HG03196 (cell line): ENCODE results near the gene AGFG1.

Experiments used
- ATAC-seq: cut with Tn5 transposase; IDR thresholded peaks from one replicate; pipeline ENCODE4 v1.9.1; 2021; ENCODE audit not compliant: unreplicated experiment

The AGFG1 gene

GRCh38 chr2:227461811-227462461 lies 10.0 kb upstream of the AGFG1 start:
- ATAC-seq: peak; percentile 17

- peak; percentile 55 for ATAC-seq
These were observed 9.4 kb upstream of the AGFG1 start for GRCh38 chr2:227462462-227462951.

- no peak for ATAC-seq
These were observed 8.7 kb upstream of the AGFG1 start for GRCh38 chr2:227462972-227463931.

GRCh38 chr2:227464361-227464760 lies 7.6 kb upstream of the AGFG1 start:
- ATAC-seq: no peak

- no peak for ATAC-seq
These were observed 7.1 kb upstream of the AGFG1 start for GRCh38 chr2:227464851-227465250.

- ATAC-seq: no peak
These were observed 4.9 kb upstream of the AGFG1 start for GRCh38 chr2:227466887-227467600.

- ATAC-seq: no peak
These were observed 544 bp upstream of the AGFG1 start for GRCh38 chr2:227471412-227471811.

- peak; percentile 58 for ATAC-seq
These were observed 537 bp downstream of the AGFG1 start for GRCh38 chr2:227472265-227473121.

GRCh38 chr2:227473122-227473461 lies 1.1 kb downstream of the AGFG1 start:
- no peak for ATAC-seq

GRCh38 chr2:227473806-227474205 lies 1.9 kb downstream of the AGFG1 start:
- no peak for ATAC-seq

GRCh38 chr2:227474410-227474809 lies 2.5 kb downstream of the AGFG1 start:
- ATAC-seq: no peak

- no peak for ATAC-seq
These were observed 5.3 kb downstream of the AGFG1 start for GRCh38 chr2:227477291-227477690.

GRCh38 chr2:227479865-227480475 lies 8.0 kb downstream of the AGFG1 start:
- peak; percentile 39 for ATAC-seq

GRCh38 chr2:227480528-227480927 lies 8.6 kb downstream of the AGFG1 start:
- ATAC-seq: no peak

GRCh38 chr2:227482638-227483340 lies 10.8 kb downstream of the AGFG1 start:
- ATAC-seq: peak; percentile 82

GRCh38 chr2:227485429-227485828 lies 13.5 kb downstream of the AGFG1 start:
- no peak for ATAC-seq

GRCh38 chr2:227486688-227487087 lies 14.7 kb downstream of the AGFG1 start:
- no peak for ATAC-seq

GRCh38 chr2:227488045-227488444 lies 16.1 kb downstream of the AGFG1 start:
- ATAC-seq: no peak

GRCh38 chr2:227491386-227491785 lies 19.4 kb downstream of the AGFG1 start:
- ATAC-seq: no peak
